GM12874 (cell line): ENCODE measurements around the gene CSNK2A3.

Source experiments
- TF ChIP-seq, protein P1 (sequence below): IDR thresholded peaks from 2 replicates; pipeline ENCODE4 v1.5.1; 2011; ENCODE audit warnings: low read depth, mild to moderate bottlenecking, control low read depth, low read length, moderate library complexity; ENCODE audit not compliant: insufficient read depth

CSNK2A3 gene

DNA sequence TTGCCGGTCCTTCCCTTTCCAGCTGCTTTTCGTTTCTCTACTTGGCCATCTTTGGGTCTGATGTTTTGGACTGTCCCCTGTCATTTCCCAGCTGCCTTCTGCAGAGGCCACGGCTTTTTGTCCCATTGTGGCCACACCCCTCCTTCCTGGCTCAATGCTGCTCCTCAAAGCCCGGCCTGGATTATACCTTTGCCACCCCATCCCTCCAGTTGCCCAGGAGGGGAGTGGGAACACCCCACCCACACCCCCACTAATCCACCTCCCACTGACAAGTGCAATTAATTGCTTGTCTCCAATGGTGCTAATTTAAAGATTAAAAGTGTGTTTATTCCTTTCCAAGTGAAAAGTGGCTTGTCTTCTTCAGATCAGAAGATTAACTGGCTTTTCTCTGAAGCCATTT lies 34.2 kb upstream of the CSNK2A3 start:
- TF ChIP-seq, protein P1, sequence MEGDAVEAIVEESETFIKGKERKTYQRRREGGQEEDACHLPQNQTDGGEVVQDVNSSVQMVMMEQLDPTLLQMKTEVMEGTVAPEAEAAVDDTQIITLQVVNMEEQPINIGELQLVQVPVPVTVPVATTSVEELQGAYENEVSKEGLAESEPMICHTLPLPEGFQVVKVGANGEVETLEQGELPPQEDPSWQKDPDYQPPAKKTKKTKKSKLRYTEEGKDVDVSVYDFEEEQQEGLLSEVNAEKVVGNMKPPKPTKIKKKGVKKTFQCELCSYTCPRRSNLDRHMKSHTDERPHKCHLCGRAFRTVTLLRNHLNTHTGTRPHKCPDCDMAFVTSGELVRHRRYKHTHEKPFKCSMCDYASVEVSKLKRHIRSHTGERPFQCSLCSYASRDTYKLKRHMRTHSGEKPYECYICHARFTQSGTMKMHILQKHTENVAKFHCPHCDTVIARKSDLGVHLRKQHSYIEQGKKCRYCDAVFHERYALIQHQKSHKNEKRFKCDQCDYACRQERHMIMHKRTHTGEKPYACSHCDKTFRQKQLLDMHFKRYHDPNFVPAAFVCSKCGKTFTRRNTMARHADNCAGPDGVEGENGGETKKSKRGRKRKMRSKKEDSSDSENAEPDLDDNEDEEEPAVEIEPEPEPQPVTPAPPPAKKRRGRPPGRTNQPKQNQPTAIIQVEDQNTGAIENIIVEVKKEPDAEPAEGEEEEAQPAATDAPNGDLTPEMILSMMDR, result no peak

DNA sequence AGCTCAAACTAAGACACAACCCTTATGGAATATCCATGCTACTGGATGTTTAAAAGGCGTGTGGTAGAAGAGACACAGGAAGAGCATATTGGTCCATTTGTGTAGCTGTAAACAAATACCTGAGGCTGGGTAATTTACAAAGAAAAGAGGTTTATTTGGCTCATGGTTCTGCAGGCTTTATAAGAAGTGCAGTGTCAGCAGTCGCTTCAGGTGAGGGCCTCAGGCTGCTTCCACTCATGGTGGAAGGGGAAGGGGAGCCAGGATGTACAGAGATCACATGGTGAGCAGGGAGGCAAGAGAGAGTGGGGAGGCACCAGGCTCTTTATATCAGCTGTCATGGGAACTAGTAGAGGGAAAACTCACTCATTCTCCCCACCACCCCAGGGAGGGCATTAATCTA lies 31.8 kb upstream of the CSNK2A3 start:
- TF ChIP-seq, protein P1, result no peak

DNA sequence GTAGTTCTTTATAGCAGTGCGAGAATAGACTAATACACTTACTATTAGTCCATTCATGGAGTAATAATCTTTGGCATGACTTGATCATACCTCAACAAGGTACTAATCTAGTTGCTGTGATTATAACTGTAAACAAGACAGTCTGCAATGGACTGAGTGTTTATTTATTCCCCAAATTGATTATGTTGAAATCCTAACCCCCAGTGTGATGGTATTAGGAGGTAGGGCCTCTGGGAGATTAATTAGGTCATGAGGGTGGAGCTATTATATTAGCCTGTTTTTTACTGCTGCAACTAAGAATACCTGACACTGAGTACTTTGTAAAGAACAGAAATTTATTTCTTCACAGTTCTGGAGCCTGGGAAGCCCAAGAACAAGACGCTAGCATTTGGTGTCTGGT lies 30.9 kb upstream of the CSNK2A3 start:
- TF ChIP-seq, protein P1, result no peak

DNA sequence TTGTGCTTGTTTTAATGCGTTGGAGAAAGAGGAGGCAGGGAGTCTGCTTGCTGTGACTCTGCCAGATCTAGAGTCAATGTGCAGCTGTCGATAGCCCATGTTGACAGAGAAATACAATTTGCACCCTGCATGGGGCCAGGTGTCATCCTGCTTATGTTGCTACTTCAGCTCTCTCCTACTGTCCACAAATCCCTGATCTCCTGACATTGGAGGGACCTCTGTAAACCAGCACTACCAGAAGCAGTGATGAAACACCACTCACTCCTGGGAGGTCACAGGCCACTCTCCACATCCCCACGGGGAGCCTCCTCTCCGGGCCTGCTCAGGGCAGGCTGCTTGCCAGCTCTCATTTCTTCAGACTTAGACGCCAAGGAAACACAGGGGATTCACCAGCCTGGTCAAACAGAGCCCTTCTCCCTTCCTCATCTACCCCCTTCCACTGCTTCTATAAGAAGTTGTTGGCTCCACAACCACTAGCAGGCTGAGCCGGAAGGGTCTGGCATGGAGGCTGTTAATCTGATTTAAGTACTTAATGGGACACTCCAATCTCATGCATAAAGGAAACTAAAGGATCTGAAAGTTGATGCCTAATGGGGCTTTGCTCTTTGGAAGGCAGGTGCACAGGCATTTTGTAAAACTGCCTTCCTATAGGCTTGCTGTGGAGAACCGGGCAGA lies 29.9 kb upstream of the CSNK2A3 start:
- TF ChIP-seq, protein P1, result no peak

DNA sequence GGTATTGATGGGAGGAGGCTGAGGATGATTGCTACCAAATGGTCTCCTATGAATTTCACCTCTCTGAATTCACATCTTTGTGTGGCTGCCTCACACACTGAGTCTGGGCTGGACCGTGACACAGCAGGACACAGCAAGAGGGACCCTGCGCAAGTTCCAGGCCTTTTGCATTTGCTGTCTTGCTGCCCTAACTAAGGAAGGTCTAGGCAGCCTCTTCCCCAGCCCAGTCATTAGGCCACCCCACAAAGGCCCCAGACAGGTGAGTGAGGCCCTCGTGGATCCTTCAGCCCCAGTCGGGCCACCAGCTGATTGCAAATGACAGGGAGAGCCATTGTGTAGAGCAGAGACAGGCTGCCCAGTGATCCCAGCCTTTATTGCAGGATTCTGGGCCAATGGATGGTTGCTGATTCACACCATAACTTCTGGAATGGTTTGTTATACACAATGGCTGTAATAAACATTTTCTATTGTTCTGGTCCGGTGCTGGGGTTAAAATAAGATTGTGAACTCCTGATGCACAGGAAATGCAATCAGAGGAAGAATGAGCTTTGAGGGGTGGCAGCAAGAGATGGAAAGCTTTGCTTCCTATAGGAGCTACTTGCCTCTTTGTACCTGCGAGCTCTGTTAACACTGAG lies 28.5 kb upstream of the CSNK2A3 start:
- TF ChIP-seq, protein P1, result no peak

DNA sequence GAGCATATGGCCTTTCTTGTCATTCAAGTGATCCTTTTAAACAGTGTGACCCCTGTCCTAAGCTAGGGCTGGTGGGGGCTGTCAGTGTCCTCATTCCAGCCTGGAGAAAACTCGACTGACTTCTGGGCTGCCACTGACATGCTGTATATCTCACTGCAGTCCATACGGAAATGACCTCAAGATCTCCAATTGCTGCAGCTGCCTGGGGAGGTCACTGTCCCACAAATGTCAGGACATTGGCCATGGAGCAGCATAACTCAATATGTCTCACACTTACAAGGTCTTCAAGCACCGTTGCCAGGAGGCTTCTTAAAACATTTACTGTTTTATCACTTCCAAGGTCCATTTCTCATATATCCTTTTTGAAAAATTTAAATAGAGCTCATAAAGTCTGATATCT lies 27.8 kb upstream of the CSNK2A3 start:
- TF ChIP-seq, protein P1, result no peak

DNA sequence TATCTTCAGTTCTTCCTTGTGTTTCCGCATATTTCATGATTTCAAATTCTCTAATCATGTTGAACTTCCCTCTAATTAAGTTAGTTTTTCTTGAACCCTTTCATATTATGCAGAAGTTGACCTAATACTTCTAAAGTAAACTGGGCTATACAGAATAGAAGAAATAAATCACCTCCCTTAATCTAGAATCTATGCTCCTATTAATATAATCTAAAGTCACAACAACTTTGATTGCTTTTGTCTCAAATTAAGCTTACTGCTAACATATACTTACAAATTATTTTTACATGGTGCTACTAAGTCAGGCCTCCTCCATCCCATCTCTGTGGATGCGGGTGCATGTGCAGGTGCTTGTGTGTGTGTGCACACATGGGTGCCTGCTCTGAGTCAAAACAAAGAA lies 27.3 kb upstream of the CSNK2A3 start:
- TF ChIP-seq, protein P1, result no peak
